SKM-1 (cell line): ENCODE results near the gene ZC3H7A.
"Not testable (repeated sequence)": the region's sequence is repeated elsewhere in the genome, so short reads cannot be mapped to it uniquely, and the experiment has no call there.

Experiments used
- DNase-seq: peaks from one replicate; lab custom pipeline; 2025; ENCODE audit not compliant: unreplicated experiment; lab: John Stamatoyannopoulos, UW

The ZC3H7A gene

DNA sequence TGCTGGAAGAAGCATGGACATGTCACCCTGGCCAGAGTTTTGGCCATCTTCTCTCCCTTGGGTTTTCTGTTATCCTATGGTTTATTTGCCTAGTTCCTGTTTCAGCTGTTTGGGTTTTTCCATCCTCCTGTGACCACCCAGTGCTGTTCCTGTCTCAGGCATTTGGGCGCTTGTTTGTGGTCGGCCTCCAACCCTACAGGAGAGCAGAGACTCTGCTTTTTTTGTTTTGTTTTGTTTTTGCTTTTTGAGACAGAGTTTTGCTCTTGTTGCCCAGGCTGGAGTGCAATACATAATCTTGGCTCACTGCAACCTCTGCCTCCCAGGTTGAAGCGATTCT lies 3.3 kb upstream of the ZC3H7A start:
- no peak for DNase-seq

DNA sequence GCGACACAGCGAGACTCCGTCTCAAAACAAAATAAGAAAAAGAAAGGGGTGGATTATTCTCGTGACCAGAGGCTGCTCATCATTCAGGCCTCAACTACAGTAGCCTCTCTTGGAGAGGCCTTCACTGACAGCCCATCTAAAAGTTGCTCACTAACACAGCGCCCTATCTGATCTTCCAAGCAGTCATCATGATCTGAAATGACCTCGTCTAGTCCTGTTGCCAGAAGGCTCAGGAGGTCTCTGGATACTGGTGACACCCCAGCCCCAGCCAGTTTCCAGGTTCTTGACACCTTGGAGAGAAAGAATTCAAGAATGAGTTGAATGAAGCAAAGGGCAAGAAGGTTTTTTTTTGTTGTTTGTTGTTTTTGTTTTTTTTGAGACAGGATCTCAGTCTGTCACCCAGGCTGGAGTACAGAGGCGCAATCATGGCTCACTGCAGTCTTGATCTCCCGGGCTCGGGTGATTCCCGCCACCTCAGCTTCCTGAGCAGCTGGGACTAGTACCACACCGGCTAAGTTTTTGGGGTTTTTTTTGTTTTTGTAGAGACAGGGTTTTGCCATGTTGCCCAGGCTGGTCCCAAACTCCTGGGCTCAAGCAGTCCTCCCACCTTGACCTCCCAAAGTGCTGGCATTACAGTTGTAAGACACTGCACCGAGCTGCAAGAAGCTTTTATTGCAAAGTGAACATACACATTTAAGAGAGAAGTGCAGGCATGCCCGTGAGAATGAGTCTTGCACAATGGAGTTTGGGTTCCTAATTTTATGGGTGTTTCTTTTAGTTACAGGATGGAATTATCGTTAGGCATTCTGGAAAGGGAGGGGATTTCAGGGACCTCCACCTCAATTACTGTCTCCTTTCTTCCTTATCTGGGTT lies 2.7 kb upstream of the ZC3H7A start:
- no peak for DNase-seq

DNA sequence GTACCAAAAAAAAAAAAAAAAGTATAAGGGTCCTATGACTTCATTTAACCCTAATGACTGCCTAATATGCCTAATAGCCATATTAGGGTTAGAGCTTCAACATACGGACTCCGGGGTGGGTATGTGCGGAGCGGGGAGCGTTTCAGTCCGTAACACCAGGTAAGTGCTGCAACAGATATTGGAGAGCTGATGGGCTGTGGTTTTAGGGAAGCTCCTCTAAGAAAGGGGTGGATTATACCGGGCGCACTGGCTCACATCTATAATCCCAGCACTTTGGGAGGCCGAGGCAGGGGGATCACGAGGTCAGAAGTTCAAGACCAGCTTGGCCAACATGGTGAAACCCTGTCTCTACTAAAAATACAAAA lies 1.9 kb upstream of the ZC3H7A start:
- DNase-seq, result no peak

GRCh38 chr16:11797957-11798299 lies 870 bp upstream of the ZC3H7A start:
- DNase-seq, result no peak

DNA sequence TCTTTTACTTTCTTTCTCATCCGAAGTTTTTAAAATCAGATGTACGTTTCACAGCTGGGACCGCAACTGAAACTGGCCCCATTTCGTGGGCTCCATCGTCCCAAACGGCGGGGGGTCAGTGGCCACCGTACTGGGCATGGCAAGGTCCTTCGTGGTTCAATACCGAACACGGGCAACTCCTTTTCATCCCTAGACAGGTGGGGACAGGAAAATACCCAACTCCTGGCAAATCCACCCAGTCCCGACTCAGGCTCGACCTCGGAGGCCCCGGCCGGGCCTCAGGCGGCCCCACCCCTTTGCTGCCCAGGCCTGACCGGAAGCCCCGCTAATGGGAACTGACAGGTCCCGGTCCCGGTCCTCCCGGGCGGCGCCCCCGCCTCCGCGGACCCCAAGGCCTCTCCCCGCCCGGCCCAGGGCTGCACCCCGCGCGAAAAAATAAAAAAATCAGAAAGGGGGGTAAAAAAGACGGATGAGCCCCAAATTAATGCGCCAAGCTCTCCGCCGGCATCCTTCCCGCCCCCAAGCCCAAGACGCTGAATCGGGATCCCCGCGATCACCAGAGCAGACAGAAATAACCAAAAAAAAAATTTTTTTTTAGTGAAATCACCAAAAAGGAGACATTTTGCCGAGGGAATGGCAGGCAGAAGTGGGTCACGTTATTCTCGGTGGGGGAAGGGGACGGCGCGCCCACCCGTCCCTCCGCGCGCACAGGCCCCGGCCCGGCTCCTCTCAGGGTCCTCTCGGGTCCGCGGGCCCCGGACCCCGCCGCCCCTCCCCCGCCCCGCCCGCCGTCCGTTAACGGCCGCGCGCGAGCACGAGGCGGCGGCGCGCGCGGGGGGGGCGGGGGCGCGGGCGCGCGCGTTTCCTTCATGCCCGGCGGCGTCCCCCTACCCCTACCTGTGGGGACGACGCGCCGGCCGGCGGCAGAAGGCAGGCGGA lies 562 bp downstream of the ZC3H7A start:
- no peak for DNase-seq

GRCh38 chr16:11795887-11796226 lies 1.2 kb downstream of the ZC3H7A start:
- no peak for DNase-seq

DNA sequence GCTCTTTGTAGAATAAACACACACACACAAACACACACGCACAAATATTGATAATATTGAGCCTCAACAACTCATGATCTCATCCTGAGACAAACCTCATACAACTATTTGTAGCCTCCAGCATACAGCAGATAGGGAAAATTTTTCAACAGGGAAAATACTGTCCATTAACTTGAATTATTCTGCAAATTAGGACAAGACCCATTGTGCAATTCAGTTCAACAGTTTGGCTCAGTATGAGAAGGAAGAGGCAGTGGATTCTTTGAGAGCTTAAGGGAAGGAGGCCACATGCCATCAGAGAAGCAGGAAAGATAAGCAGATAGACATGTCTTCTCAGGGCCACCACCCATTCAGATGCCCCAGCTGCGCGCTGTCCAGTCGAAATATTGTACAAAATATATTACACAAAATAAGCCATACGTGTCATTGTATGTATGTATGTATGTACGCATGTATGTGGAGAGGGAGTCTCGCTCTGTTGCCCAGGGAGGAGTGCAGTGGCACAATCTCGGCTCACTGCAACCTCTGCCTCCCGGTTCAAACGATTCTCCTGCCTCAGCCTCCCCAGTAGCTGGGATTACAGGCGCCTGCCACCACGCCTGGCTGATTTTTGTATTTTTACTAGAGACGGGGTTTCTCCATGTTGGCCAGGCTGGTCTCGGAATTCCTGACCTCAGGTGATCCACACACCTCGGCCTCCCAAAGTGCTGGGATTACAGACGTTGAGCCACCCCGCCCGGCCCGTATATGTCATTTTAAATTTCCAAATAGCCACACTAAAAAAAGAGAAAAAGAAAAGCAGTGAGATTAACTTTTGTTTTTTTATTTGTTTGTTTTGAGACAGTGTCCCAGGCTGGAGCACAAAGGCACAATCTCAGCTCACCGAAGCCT lies 1.8 kb downstream of the ZC3H7A start:
- no peak for DNase-seq

DNA sequence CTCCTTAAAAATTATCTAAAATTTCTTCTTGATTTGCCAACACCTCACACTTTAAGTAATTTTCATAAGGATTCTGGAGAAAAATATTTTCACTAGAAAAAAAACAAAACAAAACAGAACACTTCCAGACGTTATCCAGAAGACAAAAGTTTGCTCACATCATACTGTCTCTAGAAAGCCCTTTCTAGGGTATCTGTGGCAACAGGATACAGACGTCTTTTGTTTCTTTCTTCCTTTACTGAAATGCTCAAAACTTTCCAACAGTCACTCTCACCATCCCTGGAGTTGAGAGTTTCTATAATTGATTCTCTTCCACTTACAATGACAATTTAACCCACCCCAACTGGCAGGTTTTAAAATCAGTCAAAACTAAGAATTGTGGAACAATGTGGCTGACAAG lies 2.6 kb downstream of the ZC3H7A start:
- no peak for DNase-seq

DNA sequence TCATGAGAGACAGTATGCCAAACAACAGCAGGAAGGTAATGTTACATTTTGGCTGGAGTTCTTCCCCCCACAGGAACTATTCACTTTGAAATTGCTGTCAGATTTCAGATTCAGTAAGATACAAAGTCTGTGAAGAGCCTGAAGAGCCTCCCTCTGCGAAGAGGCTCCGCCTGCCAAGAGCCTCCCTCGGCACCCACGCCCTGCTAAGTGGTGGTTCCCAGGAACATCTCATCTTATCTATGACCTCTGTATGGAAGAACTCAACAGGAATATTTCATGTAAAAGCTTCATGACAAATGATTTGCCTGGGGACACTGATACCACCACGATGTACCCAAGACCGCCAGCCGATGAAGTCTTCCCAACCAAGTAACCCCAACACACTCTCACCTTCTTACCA lies 3.2 kb downstream of the ZC3H7A start:
- no peak for DNase-seq

DNA sequence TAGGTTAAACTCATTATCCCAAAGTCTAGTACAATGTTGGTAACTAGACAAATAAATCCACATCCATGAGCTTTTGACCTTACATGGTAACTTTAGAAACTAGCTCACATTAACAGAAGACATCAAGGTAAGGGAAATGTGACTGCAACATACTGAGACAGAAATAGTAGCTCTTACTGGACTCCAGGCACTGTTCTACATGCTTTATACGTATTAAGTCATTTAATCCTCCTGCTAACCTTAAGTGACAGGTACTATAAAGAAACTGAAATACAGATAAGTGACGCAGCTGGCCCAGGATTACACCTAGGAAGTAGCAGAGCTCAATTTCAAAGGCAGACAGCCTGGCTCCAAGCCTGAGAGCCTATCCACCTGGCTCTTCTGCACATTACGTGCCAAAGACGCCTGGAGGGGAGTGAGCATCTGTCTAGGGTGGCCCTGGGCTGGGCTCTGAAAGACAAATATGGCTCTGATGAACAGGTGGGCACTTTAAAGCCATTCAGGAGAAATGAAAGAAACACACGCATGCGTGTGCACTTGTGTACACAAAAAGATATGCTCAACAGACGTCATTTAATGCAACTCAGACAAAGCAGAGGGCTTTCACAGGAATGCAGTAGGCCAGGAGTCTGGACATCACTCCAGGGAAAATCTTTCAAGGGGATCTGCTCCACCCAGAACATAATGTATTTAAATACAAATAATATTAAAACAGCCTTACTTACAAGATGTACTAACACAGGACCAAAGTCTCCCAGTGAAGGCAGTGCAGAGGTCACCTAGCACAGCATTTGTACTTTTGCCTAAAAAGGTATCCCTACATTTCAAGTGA lies 4.4 kb downstream of the ZC3H7A start:
- DNase-seq, result no peak

- DNase-seq, result no peak
Measured at GRCh38 chr16:11791144-11791828, 5.8 kb downstream of the ZC3H7A start.

DNA sequence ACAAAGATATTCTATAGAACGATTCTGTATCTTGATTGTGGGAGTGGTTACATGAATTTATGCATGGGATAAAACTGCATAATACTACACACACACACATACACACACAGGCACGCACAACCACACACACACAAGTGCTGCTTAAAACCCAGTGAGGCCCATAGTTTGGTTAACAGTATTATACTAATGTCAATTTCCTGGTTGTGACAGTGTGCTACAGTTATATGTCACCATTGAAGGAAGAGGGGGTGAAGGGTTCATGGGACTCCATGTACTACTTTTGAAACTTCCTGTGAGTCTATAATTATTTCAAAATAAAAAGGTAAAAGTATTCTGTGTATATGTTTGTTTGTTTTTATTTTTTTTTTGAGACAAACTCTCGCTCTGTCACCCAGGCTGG lies 8.1 kb downstream of the ZC3H7A start:
- no peak for DNase-seq

- not testable (repeated sequence) for DNase-seq
Measured at GRCh38 chr16:11784980-11785599, 12.0 kb downstream of the ZC3H7A start.

DNA sequence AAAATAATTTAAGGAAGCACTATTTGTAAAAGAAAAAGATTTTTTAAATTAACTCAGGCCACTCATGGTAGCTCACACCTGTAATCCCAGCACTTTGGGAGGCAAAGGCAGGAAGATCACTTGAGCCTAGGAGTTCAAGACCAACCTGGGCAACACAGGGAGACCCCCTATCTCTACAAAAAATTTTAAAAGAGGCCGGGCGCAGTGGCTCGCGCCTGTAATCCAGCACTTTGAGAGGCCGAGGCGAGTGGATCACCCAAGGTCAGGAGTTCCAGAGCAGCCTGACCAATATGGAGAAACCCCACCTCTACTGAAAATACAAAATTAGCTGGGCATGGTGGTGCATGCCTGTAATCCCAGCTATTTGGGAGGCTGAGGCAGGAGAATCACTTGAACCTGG lies 12.7 kb downstream of the ZC3H7A start:
- not testable (repeated sequence) for DNase-seq

- DNase-seq, result no peak
Measured at GRCh38 chr16:11784038-11784369, 13.1 kb downstream of the ZC3H7A start.

DNA sequence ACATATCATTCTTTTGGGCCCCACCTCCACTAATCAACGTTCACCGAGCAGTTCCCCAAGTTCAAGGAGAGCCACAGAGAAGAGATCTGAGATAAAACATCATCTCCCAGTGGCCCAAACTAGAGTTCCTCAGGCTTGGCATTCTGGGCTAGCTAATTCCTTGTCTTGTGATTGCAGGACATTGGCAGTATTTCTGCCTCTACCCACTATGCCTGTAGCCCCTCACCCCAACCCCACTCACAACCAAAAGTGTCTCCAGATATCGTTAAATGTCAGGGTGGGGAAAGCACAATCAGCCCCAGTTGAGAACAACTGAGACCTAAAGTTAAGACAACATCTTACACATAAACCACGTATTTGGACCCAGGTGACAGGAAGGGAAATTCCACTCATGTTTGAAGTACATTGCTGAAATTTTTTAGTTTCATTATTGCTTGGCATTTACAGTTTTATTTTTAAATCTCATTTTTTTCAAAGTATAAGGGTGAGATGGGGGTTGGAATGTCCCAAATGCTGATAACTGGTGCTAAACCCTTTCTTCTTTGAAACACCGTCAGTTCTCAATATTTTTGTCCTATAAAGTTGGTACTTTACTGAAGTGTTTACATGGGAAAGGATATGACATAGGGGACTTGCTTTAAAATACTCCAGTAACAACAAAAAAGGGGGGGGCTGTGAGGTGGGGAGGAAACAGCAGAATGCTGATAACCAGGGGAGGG lies 13.6 kb downstream of the ZC3H7A start:
- no peak for DNase-seq

- DNase-seq, result no peak
Measured at GRCh38 chr16:11781773-11782172, 15.3 kb downstream of the ZC3H7A start.

GRCh38 chr16:11780991-11781680 lies 15.9 kb downstream of the ZC3H7A start:
- no peak for DNase-seq
